NCI-H82 treated with DMSO at 0.1 percent for 48 hours (cell line): ENCODE results near the gene PAM.

Experiments
- DNase-seq: peaks from one replicate; lab custom pipeline; 2025; ENCODE audit not compliant: unreplicated experiment; lab: John Stamatoyannopoulos, UW

PAM gene

DNA sequence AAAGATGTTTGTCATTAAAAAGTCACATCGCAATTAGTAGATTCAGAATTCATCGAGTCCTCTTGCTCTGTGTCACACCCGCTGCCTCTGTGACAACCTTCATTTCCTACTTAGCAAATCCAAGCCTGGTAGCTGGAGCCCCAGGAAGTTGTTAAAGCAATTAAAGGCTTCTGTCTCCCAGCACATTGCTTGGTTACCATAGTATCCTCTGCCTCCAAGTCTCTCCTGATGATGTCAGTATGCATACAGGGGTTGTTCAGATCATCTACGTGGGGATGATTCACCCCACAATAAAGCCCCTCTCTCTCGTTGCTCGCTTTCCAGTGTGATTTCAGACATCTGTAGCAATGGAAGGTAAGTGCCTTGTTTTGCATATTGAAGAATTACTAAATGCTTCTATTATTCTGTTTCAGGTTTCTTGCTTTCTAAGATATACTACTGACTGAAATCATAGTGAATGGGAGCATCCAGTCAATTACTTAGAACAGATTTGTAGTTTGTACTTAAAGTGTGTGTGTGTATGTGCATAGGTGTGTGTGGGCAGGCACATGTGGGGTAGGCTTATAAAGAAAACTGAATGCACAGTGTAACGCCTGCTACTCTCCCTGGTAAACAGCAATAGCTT lies 52.9 kb downstream of the PAM start:
- DNase-seq = peak; percentile 34

DNA sequence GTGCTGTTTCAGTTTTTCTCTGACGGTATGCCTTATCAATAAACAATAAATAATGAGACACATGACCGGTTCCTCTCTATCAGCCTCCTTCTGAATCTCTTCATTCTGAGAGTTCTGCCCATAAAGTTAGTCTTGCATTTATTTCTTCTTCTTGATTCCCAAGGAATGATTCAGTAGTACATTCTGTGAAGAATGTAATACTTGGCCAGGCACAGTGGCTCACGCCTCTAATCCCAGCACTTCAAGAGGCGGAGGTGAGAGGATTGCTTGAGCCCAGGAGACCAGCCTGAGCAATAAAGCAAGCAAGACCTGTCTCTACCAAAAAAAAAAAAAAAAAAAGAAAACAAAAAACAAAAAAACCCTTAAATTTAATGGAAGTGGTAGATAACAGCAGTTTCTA lies 53.9 kb downstream of the PAM start:
- no peak for DNase-seq

DNA sequence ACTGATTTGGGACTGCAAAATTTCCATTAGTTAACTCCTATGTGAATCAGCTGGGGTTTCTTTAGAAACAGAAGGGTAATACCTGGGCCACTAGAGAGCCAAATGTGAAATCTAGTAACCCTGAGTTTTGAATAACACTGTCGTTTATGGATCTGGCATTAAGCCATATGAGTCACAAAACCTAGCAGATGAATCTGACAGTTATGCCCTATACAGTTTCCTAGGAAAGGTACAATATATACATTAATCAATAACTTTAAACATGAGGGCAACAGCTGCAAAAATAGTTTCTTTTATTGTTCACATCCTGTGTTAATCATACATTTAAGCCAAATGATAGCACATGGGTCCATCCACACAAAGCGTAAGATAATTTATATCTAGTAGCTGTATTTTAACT lies 56.9 kb downstream of the PAM start:
- DNase-seq = no peak

DNA sequence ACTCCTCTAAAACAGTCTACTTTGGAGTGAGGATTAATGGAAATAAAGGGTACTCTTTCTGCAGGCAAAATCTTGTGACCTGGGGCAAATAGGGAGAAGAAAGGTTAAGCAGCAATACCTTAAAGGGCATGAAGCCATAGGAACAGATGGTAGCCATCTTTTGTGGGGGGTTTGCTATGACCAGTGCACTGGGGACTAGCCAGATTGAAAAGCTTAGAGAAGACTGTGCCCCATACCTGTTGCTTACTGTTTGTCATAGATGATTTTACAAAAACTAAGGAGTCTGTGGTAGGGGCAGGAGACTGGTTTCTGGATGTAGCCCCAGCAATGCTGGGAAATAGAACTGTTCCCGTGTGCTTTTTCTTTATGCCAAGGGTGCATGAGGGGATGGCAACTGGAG lies 58.6 kb downstream of the PAM start:
- DNase-seq = no peak

DNA sequence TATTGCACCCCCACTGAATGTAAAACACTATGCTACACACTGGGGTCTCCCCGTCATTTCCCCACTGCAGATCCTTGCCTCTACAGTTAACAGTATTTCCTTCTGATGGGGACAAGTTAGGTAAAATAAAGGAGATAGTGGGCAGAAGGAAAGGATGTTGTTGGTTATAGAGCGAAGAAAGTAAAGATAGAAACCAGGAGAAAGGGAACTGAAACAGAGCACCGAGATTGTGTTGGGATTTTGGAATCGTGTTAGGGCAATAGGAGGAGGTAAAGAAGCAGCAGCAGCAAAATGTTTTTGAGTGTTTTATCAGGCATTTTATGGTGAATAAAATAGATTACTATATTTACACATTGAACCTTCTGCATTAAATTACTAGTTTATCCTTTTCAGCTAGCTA lies 60.0 kb downstream of the PAM start:
- DNase-seq = no peak

DNA sequence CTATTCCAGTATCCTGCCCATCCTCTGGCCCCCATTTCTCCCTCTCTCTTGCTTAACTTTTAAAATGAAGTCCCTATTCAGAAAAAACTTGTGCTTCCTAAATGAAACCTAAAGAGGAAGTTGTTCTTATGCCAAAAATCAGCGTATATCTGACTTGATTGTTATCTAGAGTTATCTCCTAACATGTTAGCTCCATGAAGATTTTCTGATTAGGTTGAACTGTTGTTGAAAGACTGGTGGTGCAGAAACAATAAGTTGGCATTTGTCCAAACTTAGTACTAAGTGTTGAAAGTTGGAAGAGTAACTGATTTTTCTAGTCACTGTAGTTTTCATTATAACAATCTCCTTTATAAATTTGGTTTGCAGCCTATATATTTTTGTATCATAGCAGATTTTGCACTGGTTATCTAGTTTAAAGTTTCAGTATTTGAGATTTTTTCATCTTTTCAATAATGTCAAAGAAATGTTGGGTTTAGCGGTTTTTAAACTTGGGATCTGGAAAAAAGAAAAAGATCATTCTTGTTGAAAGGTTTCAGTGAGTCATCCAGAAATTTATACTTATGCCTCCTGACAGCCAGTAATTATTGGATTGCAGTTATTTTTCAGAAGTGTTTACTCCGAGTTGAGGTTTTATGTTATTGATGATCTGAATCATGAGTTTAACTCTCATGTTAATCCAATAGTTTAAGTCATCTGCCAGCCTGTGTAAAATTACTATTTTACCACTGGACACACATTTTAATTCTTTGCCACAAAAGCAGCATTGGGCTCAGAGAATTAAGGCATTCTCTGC lies 60.6 kb downstream of the PAM start:
- DNase-seq = no peak

GRCh38 chr5:102818345-102818744 lies 63.2 kb downstream of the PAM start:
- DNase-seq = no peak

- no peak for DNase-seq
Observed at GRCh38 chr5:102818934-102819333, 63.8 kb downstream of the PAM start.

DNA sequence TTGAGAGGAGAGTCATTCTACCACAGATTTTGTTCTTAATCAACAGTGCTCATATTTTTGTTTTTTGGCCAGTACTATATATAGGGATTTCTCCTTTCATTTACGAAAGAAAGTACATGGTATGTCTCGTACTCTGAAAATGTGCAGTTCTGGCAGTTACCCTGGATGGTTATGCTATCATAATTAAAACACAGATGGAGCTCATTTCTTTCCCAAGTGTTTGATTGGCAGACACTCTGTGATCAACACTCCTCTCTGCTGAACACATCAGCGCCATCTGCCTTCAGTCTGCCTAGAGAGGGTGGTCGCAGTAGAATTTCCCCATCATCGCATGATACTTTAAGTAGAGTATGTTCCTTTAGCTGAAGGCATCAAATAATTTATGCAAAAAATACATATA lies 64.5 kb downstream of the PAM start:
- DNase-seq = no peak

GRCh38 chr5:102823441-102823874 lies 68.4 kb downstream of the PAM start:
- no peak for DNase-seq

DNA sequence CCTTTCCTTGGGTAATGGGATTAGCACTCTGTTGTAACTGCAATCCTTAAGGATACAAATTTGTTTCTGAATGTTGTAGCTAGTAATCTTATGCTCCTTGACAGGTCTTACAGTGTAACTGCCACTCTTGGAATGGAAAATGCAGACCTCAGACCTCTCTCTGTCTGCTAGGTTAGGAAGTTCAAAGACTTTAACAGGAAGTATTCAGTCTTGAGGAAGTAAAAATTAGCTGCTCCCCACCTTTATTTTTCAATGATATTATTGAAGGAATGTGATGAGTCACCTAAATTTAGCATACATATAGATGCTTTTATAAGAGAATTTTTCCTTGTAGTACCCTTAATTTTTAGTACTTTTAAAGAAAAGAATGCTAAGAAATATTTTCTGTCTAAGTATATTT lies 71.5 kb downstream of the PAM start:
- DNase-seq = peak; percentile 84

DNA sequence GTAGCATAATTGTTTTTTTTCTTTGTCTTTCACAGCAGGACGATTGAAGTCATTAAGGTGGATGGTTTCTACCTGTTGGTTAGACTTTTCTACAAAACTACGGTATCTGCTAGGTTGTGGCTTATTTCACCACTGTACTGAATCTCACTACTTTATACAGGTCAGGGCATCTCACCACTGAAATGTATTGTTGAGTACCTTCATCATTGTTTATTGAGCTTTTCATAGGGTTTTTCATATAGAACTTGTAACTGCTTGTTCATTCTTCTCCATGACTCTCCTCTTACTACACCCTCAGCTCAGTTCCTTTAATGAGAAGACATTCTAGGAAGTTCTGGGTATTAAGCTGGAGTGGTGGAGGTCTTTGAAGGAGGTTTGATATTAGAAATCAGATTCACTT lies 75.1 kb downstream of the PAM start:
- no peak for DNase-seq

- no peak for DNase-seq
Observed at GRCh38 chr5:102832445-102832844, 77.3 kb downstream of the PAM start.

- no peak for DNase-seq
Observed at GRCh38 chr5:102833146-102833545, 78.0 kb downstream of the PAM start.

GRCh38 chr5:102834438-102834964 lies 79.4 kb downstream of the PAM start:
- DNase-seq = no peak

GRCh38 chr5:102835717-102836116 lies 80.6 kb downstream of the PAM start:
- DNase-seq = no peak

DNA sequence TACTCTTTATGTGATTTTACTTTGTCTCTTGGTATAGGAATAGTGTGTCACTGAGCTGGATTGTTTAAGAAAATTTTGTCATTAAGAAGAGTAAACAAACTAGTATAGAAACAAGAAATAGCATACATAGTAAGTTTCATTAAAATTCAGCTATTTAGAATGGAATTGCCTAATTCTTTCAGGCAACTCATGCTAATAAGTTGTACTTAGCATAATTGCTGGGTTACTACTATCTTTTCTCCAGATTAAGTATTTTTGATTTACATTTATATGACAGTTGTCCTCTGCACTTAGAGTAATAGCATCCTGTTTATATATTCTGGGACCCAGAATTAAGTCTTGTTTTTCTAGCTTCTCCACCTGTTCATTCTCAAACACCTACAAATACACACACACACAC lies 85.9 kb downstream of the PAM start:
- no peak for DNase-seq

DNA sequence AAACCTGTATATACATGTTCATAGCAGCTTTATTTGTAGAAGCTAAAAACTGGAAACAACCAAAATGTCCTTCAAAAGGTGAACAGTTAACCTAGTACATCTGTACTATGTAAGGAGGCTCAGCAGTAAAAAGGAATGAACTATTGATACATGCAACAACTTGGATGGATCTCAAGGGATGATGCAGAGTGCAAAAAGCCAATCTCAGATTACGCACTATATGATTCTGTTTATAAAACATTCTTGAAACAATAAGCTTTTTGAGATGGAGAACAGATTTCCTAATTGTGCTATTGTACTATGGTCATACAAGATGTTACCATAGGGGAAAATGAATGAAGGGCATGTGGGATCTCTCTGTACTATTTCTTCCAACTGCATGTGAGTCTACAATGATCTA lies 88.9 kb downstream of the PAM start:
- DNase-seq = no peak

DNA sequence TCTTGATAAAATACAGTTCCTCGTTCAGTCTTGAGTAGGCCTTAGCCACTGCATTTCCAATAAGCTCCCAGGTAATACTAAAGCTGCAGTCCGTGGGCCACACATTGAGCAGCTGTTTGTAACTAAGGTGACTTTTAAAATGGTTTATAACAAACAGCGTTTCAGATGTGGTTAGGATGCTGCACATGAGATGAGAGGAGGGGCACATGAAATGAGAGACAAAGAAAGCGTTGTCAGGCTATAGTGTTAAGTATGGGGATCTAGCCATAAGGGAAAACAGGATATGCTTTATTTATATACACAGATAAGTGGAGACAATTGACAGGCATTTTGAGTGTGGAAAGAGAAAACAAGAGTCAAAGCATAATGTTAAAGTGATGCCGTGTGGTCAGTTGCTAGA lies 89.9 kb downstream of the PAM start:
- no peak for DNase-seq

DNA sequence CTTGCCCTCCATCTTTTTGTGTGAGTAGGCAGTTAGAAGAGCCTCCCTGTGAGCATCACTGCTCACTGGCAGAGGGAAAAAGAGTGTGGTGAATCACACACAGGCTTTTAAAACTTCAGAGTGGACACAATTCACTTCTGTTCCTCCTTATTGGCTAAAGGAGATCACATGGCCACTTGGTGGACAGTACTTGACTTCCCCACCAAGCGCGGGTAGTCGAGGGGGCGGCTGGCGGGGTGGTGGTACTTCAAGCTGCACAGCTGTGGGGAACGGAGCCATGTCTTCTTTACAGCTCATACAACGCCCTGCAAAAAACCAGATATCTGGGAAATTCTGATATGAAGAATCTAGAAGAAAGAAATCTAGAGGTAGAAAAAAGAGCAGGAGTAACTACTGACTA lies 95.4 kb downstream of the PAM start:
- DNase-seq = no peak

- no peak for DNase-seq
Observed at GRCh38 chr5:102853680-102854079, 98.6 kb downstream of the PAM start.

GRCh38 chr5:102855681-102856388 lies 100.7 kb downstream of the PAM start:
- no peak for DNase-seq
